DLD1 (cell line): Measurements from ENCODE around the gene CCDC63.

Experiments
- in situ Hi-C: cut with HindIII; loops from 2 replicates; pipeline ENCODE4 v1.10.0; 2017; ENCODE audit warnings: low sequenced_read_pairs

The CCDC63 gene

DNA sequence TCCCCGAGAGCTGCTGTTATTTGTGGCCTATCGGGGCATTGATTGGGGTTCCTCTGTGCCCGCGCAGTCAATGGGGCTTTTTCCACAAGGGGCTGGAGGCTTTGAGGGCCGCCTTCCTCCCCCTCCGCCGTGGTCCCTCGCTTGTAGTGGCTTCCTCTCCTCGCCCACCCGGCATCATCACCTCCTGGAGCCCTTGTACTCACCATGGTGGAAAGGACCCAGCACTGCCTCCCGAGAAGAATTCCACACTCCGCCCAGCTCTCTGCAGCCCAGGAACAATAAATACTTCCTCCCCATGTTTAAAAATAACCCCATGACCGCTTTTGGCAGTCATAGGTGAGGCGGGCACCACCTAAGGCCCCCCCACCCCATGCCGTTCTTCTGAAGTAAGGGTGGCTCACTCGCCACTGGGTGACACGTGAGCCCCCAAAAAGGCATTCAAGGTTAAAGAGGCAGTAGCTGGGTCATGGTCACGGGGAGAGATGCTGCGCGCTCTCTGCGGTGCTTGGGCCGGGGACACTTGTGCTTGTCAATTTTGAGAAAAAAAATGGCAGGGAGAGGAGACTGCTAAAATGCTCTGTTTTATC is 73.6 kb downstream of the CCDC63 start, which contains the start of gene MYL2:
TSS of gene MYL2 (minus strand) at position 256 of the 587 bp plus-strand sequence. CDS start at position 206, 50 bp downstream.
- in situ Hi-C loops, result no loop called here

DNA sequence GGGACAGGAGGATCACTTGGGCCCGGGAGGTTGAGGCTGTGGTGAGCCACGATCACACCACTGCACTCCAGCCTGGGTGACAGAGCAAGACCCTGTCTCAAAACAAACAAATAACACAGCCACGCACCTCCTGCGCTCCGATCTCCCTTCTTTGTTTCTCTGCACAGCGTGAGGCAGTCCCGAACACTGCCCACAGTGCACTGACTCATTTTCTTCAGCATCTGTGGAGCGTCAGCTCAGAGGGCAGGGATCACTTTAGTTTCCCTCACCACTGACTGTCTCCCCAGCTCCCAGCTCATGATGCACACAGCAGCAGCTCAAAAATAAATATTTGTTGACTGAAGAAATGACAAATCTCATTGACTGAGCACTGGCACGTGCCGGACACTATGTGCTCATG is 74.5 kb downstream of the CCDC63 start:
- in situ Hi-C loops, result no loop called here

GRCh38 chr12:110922652-110923051 is 75.9 kb downstream of the CCDC63 start:
- in situ Hi-C loops, result no loop called here

GRCh38 chr12:110923192-110923591 is 76.4 kb downstream of the CCDC63 start:
- in situ Hi-C loops, result no loop called here

- in situ Hi-C loops, result no loop called here
Measured at GRCh38 chr12:110923692-110924334, 77.0 kb downstream of the CCDC63 start.

- in situ Hi-C loops, result no loop called here
Measured at GRCh38 chr12:110927546-110927945, 80.8 kb downstream of the CCDC63 start.

DNA sequence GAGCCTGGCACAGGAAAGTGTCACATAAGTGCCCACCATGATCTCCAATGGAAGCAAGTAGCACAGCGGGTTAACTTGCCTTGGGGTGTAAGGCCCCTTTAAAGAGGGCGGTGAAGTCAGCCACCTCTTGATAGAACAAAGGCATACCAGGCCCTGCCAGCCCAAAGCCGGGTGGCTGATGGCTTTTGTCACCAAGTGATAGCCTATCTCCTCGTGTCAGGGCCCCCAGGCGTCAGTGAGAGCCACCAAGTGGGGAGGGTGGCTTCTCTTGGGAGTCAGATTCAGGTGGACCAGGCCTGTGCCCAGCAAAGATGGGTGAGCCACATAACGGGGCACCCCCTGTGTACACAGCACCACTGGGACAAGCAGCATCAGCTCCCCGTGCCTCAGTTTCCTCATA is 81.9 kb downstream of the CCDC63 start:
- in situ Hi-C loops, result no loop called here

DNA sequence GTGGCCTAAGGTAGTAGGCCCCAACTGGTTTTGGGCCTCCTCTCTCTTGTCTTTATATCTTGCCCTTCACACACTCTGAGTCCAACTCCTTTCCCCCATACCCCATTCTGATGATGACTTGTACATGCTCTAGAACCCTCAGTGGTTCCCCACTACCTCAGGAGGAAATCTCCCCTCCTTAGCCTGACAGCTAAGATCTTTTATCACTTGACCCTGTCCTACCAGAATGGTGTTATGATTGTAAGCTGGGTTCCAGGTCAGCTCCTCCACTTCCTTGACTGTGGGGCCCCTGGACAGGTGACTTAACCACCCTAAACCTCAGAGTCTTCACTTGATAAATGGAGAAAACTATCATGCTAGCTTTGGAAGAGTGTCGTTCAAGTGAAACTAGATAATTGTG is 83.0 kb downstream of the CCDC63 start:
- in situ Hi-C loops, result no loop called here

GRCh38 chr12:110930348-110931314 is 83.8 kb downstream of the CCDC63 start:
- in situ Hi-C loops, result no loop called here

DNA sequence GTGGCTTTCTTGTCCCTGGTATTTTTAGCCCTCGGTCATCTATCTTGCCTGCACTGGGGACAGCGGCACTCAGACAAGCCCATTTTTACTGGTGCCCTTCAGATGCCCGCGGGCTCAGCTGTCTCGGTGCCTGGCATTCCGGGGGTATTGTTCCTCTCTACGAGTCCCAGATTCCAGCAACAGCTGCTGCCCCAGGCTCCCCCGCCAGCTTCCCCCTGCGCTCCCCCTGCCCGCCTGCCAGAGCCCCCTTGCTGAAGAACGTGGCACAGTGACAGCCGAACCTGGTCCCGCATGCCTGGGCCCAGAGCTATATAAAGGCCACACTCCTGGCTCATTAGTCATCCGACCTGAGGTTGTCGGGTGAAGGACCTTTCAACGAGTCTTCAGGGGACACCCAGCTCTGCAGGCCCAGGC is 84.5 kb downstream of the CCDC63 start:
- in situ Hi-C loops, result no loop called here

- in situ Hi-C loops, result no loop called here
Measured at GRCh38 chr12:110932046-110932445, 85.3 kb downstream of the CCDC63 start.

- in situ Hi-C loops, result no loop called here
Measured at GRCh38 chr12:110933326-110933974, 86.7 kb downstream of the CCDC63 start.

GRCh38 chr12:110934093-110934852 is 87.5 kb downstream of the CCDC63 start:
- in situ Hi-C loops, result no loop called here

GRCh38 chr12:110935588-110935987 is 88.8 kb downstream of the CCDC63 start:
- in situ Hi-C loops, result no loop called here

GRCh38 chr12:110936367-110937103 is 89.7 kb downstream of the CCDC63 start:
- in situ Hi-C loops, result no loop called here

DNA sequence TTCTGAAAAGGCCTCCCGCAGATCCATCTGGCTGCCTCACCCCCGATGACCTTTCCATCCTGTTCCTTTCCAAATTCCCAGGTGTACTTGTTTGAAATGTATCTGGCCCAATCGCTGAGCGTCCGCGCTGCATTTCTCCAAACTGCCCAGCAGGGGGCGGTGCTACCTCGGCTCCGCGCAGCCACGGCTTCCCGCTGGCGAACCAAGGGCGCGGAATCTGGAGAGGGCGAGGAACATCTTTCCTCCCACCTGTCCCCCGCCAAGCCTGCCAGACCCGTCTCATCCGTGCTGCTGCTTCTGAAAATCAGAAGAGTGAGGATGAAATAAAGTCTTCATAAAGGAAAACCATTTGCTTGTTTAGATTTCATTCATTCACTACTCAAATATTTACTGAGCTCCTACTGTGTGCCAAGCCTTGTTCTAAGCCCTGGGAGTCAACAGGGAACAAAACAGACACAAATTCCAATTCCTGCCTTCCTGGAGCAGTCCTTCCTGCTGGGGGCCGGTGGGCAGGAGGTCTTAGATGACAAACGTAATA is 90.4 kb downstream of the CCDC63 start:
- in situ Hi-C loops, result no loop called here

- in situ Hi-C loops, result no loop called here
Measured at GRCh38 chr12:110940296-110940695, 93.5 kb downstream of the CCDC63 start.

GRCh38 chr12:110940933-110941332 is 94.1 kb downstream of the CCDC63 start:
- in situ Hi-C loops, result no loop called here

DNA sequence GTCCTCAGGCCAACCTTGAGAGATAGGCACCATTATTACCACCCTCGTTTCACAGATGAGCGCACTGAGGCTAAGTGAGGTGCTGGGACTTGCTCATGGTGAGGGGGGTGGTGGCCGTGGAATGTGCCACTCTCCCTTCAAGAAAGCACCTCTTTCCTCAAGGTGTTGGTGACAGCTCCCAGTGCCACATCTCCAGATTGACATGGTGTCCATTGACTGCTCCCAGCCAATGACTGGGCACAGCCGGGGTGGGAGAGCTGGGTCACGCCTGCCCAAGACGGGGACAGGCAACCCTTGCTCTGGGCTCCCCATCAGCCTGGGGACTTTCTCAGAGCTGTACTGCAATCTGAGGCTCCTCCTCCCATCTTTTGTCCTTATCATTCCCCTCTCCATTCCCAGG is 94.6 kb downstream of the CCDC63 start:
- in situ Hi-C loops, result no loop called here
